IPS-15b (cell line): ENCODE results near the gene SLC25A36.
"Not testable (repeated sequence)": the region's sequence is repeated elsewhere in the genome, so short reads cannot be mapped to it uniquely, and the experiment has no call there.

Experiments used
- H3K27me3 ChIP-seq: one replicate; pipeline ENCODE4 v1.6.1; 2013; ENCODE audit warnings: low read length; ENCODE audit not compliant: control insufficient read depth, insufficient read depth
- H3K36me3 ChIP-seq: one replicate; pipeline ENCODE4 v1.6.1; 2013; ENCODE audit warnings: low read length; ENCODE audit not compliant: control insufficient read depth, insufficient read depth
- H3K4me1 ChIP-seq: one replicate; pipeline ENCODE4 v1.6.1; 2013; ENCODE audit warnings: mild to moderate bottlenecking, low read length; ENCODE audit not compliant: control insufficient read depth, insufficient read depth
- H3K4me3 ChIP-seq: one replicate; pipeline ENCODE4 v1.5.1; 2013; ENCODE audit warnings: low read depth, low read length
- H3K9ac ChIP-seq: one replicate; pipeline ENCODE4 v1.6.1; 2013; ENCODE audit warnings: low read depth, mild to moderate bottlenecking, low read length
- H3K9me3 ChIP-seq: one replicate; pipeline ENCODE4 v1.6.1; 2013; ENCODE audit warnings: mild to moderate bottlenecking, low read length; ENCODE audit not compliant: control insufficient read depth, insufficient read depth

Gene SLC25A36

DNA sequence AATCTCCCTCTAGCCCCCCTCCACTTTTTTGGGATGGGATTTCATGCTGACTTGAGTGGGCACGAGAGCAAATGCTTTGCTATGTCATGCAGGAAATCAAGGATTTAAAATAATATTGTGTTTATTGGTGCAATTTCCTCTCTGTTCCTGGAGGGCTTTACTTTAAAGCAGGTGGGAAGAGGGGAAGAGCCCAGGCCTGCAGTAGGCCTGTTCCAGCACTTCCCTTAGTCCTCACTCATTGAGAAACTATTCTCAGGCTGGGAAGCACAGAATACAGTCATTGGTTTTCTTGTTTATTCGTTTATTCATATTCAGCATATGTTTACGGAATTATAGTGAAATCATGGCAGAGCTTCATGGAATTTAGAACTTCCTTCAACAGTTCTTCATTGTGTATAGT is 67.9 kb downstream of the SLC25A36 start:
- H3K9ac ChIP-seq = no peak overlapping the region
- H3K4me3 ChIP-seq = no peak overlapping the region
- H3K36me3 ChIP-seq = no peaks in the 10 kb centered on the region
- no peaks in the 10 kb centered on the region for H3K9me3 ChIP-seq
- peaks cover 4% of the 10 kb centered on the region for H3K27me3 ChIP-seq
- peaks cover 12% of the 10 kb centered on the region for H3K4me1 ChIP-seq

DNA sequence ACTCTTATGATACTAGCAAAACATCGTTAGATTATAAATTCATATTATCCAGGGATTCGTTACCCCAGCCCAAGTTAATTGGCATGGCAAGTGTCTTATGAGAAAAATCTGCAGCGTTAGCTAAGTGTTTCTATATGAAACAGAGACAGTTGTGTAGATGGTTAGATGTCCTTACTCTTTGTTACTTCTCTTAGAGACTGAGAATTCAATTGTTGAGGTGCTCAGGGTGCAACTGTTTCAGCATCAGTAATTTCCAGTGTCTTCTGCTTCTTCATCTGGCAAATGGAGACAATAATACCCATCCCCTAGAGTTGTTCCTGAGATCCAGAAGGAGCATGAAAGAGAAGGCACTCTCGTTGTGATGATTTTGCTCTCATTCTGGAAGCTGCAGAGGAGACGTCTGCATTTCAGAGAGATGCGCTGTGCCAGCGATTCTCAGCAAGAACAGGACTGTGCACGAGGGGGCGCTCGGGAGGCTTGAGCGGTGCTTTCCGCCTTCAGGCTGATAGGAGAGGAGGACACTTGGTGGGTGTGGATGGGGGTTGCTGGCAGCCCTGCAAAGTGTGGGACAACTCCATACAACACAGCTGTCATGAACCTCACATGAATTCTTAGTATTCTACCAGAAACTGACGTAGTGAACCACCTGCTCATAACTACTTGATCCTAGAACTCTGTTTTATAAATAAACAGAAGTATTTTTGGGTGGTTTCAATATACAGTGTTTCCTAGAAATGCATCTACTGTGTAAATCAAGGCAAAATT is 69.8 kb downstream of the SLC25A36 start:
- no peak overlapping the region for H3K4me3 ChIP-seq
- peaks cover 12% of the 10 kb centered on the region for H3K4me1 ChIP-seq
- H3K27me3 ChIP-seq = peaks cover 4% of the 10 kb centered on the region
- H3K9ac ChIP-seq = no peak overlapping the region
- no peaks in the 10 kb centered on the region for H3K9me3 ChIP-seq
- H3K36me3 ChIP-seq = no peaks in the 10 kb centered on the region

DNA sequence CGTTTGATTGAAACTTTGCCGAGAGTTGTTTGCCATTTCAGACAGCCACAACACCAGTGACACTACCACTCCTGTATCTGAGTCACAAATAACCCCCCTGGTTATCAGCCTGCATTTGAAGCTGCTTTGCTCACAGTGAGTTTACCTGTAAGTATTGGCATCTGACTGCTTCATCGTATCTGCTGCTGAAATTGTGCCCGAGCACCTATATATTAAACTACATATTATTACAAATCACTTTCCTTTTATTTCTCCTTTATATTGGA is 70.3 kb downstream of the SLC25A36 start:
- Histone ChIP-seq H3K9ac (no peak overlapping the region), H3K27me3 (peaks cover 4% of the 10 kb centered on the region), H3K4me3 (no peak overlapping the region), H3K9me3 (no peaks in the 10 kb centered on the region), H3K4me1 (peaks cover 12% of the 10 kb centered on the region), H3K36me3 (no peaks in the 10 kb centered on the region)

DNA sequence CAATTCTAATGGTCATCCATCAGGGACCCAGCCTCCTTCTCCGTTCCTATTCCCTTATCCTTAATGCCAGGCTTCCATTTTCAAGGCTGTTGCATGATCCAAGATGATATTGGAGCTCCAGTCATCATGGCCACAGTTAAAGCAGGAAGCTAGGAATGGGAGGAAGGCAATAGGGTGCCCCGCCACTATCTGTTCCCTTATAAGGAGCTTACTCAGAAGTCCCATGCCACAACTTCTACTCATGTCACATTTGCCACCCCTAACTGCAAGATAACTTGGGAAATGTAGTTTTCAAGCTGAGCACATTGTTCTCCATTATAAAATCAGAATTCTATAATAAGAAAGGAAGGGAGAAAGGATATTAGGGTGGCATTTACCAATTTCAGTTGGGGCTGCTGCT is 70.9 kb downstream of the SLC25A36 start:
- Histone ChIP-seq H3K9me3 (no peaks in the 10 kb centered on the region), H3K9ac (no peak overlapping the region), H3K4me3 (no peak overlapping the region), H3K27me3 (peaks cover 4% of the 10 kb centered on the region), H3K4me1 (peaks cover 12% of the 10 kb centered on the region), H3K36me3 (no peaks in the 10 kb centered on the region)

DNA sequence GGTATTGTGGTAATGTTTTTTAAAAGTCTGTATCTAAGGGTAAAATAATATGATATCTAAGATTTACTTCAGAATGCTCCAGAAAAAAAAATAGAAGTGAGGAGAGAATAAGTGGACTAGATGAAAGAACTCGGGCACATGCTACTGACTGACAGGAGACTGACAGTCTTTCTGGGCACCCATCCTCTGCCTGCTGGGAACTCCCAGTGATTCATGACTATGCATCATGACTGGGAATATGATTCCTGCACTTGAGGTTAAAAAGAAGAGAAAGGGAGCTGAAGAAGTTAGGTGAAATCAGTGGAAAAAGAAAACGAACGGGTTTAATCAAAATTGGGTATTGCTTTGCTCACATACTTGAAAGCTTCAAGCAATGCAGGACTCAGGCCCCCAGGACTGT is 73.8 kb downstream of the SLC25A36 start:
- Histone ChIP-seq H3K4me1 (peaks cover 12% of the 10 kb centered on the region), H3K27me3 (peaks cover 4% of the 10 kb centered on the region), H3K36me3 (no peaks in the 10 kb centered on the region), H3K9me3 (no peaks in the 10 kb centered on the region), H3K4me3 (no peak overlapping the region), H3K9ac (no peak overlapping the region)

DNA sequence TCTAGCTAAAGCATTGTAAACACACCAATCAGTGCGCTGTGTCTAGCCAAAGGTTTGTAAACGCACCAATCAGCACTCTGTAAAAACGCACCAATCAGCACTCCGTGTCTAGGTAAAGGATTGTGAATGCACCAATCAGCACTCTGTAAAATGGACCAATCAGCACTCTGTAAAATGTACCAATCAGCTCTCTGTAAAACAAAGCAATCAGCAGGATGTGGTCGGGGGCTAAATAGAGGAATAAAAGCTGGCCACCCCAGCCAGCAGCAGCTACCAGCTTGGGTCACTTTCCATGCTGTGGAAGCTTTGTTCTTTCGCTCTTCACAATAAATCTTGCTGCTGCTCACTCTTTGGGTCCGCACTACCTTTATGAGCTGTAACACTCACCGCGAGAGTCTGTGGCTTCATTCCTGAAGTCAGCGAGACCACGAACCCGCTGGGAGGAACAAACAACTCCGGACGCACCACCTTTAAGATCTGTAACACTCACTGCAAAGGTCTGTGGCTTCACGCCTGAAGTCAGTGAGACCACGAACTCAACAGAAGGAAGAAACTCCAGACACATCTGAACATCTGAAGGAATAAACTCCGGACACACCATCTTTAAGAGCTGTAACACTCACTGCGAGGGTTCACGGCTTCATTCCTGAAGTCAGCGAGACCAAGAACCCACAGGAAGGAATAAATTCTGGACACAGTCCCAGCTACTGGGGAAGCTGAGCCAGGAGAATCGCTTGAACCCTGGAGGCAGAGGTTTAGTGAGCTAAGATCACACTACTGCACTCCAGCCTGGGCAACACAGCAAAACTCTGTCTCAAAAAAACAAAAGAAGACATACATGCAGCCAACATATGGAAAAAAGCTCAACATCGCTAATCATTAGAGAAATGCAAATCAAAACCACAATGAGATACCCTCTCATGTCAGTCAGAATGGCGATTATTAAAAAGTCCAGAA is 76.0 kb downstream of the SLC25A36 start:
- H3K36me3 ChIP-seq, H3K4me3 ChIP-seq, H3K9me3 ChIP-seq, H3K4me1 ChIP-seq, H3K27me3 ChIP-seq, H3K9ac ChIP-seq: not testable (repeated sequence)

DNA sequence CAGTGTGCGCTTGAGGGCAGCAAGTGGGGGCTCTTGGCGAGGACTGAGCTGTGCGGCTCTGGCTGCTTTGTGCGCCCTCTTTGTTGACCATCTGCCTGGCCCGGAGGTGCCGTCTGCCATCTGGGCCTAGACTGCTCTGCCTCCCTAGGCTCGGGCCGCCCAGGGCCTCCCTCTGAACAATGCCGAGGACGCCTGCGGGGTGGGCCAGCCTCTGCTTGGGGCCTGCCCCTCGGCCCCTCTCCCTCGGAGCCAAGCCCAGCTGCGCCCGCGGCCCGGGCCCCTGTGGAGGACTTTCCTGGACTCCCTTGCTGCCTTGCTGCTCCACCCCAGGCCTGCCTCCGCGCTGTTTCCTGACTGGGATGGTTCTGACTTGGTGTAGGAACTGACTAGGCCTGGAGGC is 77.6 kb downstream of the SLC25A36 start:
- H3K27me3 ChIP-seq = no peaks in the 10 kb centered on the region
- no peak overlapping the region for H3K4me3 ChIP-seq

DNA sequence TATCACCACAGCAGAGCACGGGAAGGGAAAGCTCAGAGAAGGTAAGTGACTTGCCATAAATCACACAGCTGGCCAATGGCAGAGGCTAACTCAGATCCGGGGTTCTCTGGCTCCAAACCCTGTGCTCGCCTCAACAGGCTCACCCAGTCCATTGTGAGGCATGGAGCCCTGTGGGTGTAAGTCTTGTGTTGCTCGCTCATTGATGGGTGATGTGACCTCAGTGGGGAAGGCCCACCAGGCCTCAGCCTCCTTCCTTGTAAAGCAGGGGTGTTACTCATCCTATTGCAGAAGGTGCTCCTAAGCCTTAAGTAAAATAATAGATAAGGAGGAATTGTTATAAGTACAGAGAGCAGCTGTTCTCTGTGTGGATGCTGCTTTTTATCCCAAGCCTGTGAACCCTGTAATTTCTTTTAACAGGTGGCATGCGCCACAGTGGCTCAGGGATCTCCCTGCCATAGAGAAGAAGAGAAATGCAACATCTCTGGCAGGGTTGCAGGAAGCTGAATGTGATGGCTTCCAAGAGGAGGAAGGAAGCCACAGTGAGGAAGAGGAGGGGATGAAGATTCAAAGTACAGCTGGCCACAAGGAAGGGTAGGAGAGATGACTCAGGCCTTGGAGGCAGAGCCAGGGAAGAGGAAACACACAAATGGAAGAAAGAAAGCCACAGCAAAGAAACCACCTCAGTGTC is 78.7 kb downstream of the SLC25A36 start:
- no peaks in the 10 kb centered on the region for H3K36me3 ChIP-seq
- no peaks in the 10 kb centered on the region for H3K9me3 ChIP-seq
- no peaks in the 10 kb centered on the region for H3K27me3 ChIP-seq
- no peaks in the 10 kb centered on the region for H3K4me1 ChIP-seq
- no peak overlapping the region for H3K4me3 ChIP-seq
- no peak overlapping the region for H3K9ac ChIP-seq

More for the DNA sequence above, 77.6 kb downstream of the SLC25A36 start:
- H3K36me3 ChIP-seq = no peaks in the 10 kb centered on the region
- no peaks in the 10 kb centered on the region for H3K9me3 ChIP-seq
- no peak overlapping the region for H3K9ac ChIP-seq
- no peaks in the 10 kb centered on the region for H3K4me1 ChIP-seq

DNA sequence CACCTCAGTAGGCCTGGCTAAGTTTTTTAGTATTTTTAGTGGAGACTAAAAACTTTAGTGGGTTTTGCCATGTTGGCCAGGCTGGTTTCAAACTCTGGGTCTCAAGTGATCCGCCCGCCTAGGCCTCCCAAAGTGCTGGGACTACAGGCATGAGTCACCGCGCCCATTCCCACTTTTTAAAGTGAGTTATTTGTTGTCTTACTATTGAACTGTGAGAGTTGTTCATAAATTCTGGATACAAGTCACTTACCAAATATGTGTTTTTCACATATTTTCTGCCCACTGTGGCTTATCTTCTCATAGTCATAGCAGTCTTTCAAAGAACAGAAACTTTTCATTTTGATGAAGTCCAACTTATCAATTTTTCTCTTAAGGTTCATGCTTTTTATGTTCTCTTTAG is 79.6 kb downstream of the SLC25A36 start:
- Histone ChIP-seq H3K36me3 (no peaks in the 10 kb centered on the region), H3K4me3 (no peak overlapping the region), H3K27me3 (no peaks in the 10 kb centered on the region), H3K4me1 (no peaks in the 10 kb centered on the region), H3K9me3 (no peaks in the 10 kb centered on the region), H3K9ac (no peak overlapping the region)
